HT-29 (cell line): ENCODE data around the gene SP2. TPM values are rescaled to one million over a fixed set of nuclear protein-coding genes. Genes with fewer than 3 reads are reported as not detected.
A peak's percentile ranks its signal among the peaks of the same experiment; 100 is the strongest.

Experiments used
- DNase-seq: peaks from one replicate; pipeline ENCODE4 v3.0.0-alpha.2; 2015; ENCODE audit warnings: low spot score
- total RNA-seq: library from RNA; depleted of rRNA; stranded (reverse); fragments of >200 nt; shearing (Covaris generic); gene quantifications from 2 replicates; pipeline ENCODE4 v1.2.3, GENCODE V29; 2014; rRNA removed

Gene SP2
- total RNA-seq = 6.5 and 7.9 TPM in 2 replicates

DNA sequence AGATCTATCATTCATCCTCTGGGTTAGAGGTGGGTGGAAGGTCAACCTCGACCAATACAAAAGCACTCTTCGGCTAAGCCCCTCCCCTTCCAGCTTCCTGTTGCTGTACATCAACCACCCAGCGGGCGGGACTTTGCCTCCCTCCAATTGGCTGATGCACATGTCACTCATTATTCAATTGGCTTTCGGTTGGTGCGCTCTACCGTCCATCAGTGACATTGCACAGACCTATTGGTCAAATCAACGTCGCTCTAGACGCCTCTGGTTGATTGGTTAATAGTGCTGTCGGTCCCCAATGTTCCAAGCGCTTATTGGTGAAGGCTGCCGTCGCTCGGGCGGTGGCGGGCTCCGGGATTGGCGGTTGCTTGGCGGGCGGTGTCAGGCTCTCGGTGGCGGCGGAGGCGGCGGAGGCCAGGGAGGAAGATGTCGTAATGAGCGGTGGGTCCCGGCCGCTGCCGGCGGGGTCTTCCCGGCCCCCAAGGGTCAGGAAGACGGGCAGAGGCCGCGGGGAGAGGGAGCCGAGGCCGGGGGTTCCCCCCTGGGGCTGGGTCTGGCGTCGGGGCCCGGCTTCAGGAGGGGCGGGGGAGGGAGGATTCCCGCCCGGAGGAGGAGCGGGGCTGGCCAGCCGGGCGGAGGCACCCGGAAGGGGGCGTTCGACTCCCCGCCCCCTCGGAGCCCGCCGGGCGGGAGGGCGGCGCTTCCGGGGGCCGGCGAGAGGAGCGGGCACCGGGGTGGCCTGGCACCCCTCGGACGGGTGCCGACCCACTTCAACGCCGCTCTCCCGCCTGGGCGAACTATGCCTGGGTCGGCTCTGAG is at the start of gene SP2:
SP2 (plus strand) TSS at position 381 of the 816 bp plus-strand sequence; CDS start at position 432, 51 bp downstream.
- DNase-seq = peak; percentile 100

- DNase-seq = no peak
Observed at GRCh38 chr17:47846716-47847340, 49.2 kb upstream of the SP2 start.

- no peak for DNase-seq
Observed at GRCh38 chr17:47847341-47848197, 48.5 kb upstream of the SP2 start.

- DNase-seq = no peak
Observed at GRCh38 chr17:47848198-47848513, 47.9 kb upstream of the SP2 start.

GRCh38 chr17:47850373-47850691 is 45.7 kb upstream of the SP2 start:
- DNase-seq = peak; percentile 48

DNA sequence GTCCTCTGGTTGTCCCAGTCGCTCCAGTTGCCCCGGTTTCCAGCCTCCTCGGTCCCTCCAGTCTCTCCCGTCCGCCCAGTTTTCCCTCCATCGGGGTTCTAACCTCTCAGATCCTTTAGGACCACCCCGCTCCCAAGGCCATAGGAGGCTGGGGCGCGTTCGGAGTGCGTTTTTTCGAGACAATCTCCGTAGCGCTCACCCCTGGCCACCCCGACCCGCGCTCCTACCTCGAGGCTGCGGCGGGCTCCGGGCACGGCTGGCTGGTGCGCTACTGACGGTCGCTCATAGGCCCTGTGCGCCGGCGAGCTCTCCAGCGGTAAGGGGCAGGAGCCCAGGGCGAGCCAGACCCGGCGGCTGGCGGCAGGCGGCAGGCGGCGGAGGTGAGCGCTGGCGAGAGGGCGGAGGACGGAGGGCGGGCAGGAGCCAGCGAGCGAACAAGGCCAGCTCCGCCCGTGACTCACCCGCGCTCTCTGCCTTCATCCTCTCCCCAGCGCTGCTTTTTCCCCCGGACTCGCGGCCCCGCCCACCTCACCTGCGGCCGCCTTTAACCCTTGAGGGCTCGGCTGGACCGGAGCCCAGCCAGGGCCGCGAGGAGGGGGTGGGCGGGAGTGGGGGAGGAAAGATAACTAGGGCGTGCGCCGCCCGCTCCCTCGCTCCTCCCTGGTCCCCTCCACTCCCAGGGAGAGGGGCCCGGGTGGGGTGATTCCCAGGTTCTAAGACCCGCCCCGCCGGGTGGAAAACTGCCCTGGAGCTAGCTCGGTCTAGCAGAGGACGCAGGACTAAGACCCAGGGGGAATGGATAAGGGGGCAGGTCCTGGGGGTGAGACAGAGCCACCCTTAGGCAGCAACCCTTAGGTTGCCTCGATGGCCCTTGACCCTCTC is 45.1 kb upstream of the SP2 start, which contains the start of gene SP6:
SP6 (minus strand) TSS at position 472 of the 882 bp plus-strand sequence. CDS start 2,734 bp downstream, outside the sequence.
- peak; percentile 93 for DNase-seq

DNA sequence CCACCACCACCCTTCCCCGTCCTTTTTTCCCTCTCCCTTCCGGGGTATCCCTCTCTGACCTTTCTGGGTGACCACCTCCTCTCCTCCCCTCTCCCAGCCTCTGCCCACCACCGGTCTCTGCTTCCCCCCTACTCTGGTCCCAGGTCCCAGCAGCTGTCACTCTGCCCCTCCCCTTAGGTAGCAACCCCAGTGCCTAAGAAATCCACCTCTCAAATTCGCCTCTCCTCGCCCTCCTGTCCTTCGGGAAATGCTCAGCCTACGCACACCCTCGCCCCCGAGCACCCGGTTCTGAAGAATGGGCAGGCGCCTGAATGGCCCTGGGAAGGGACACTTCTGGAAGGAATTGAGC is 44.3 kb upstream of the SP2 start:
- DNase-seq = no peak

DNA sequence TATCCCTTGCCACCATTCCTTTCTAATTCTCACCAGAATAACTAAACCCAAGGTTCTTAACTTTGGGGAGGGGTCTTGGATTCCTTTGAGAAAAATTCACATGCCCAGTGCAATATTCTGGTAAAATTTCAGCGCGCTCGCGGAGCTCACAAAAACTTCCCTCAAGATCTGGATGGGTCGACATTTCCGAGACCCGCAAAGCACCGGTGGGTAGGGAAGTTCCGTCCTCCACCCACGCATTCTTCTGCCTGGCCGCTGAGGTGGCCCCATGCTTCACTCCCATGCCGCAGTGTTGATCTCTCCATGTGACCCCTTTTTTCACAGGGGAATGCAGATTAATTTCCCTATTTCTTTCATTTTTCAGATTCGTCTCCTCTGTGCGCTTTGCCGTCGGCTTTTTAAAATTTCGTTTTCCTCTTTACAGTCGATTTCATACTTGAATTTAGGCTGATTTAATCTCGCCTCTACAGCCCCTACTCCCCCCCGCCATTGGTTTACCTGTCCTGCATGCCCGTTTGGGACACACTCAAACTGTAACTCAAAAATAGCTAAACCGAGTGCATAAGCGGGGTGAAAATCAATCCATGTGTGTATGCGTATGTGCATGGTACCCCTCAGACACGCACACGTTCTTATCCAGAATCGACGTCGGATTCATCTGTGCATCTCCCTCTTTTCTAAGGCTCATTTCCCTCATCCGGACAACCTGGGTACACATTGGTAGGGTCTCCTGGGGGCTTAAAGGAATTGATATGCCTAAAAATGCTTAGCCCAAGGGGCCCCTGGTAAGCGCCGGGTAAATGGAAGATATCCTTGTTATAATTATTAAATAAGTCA is 43.7 kb upstream of the SP2 start:
- DNase-seq = no peak

- DNase-seq = no peak
Observed at GRCh38 chr17:47853616-47854015, 42.4 kb upstream of the SP2 start.

DNA sequence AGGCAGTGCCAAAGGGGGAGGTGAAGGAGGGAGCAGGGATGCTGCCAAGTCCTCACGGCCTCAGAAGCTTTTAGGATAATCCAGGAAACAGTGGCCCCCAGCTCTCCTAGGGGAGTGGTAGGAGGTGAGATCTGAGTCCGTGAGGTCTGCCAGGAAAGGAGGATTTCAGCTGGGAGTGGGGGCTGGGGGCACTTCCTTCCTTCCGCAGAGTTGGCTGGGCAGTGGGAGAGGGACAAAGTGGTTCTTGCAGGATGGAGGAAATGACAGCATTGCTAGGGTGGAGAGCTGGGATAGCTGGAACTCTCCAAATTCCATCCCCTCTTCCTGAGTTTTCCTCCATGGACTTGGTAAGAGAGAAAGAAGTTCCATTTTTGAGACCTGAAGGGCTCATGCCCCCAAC is 40.3 kb upstream of the SP2 start:
- DNase-seq = no peak

- DNase-seq = no peak
Observed at GRCh38 chr17:47856830-47857229, 39.2 kb upstream of the SP2 start.

GRCh38 chr17:47857551-47858455 is 38.2 kb upstream of the SP2 start:
- no peak for DNase-seq

DNA sequence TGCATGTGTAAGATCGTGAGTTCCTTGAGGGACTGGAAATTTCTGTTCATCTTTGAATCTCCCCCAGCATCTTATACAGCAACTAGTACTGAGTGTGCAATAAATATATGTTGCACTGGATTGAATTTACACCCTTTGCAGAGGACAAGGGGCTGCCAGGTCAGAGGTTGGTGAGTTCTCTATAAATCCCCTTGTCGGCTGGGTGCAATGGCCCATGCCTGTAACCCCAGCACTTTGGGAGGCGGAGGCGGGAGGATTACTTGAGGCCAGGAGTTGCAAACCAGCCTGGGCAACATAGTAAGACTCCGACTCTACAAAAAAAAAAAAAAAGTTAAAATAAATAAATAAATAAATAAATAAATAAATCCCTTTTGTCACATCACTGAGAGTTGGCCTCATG is 35.6 kb upstream of the SP2 start:
- no peak for DNase-seq

DNA sequence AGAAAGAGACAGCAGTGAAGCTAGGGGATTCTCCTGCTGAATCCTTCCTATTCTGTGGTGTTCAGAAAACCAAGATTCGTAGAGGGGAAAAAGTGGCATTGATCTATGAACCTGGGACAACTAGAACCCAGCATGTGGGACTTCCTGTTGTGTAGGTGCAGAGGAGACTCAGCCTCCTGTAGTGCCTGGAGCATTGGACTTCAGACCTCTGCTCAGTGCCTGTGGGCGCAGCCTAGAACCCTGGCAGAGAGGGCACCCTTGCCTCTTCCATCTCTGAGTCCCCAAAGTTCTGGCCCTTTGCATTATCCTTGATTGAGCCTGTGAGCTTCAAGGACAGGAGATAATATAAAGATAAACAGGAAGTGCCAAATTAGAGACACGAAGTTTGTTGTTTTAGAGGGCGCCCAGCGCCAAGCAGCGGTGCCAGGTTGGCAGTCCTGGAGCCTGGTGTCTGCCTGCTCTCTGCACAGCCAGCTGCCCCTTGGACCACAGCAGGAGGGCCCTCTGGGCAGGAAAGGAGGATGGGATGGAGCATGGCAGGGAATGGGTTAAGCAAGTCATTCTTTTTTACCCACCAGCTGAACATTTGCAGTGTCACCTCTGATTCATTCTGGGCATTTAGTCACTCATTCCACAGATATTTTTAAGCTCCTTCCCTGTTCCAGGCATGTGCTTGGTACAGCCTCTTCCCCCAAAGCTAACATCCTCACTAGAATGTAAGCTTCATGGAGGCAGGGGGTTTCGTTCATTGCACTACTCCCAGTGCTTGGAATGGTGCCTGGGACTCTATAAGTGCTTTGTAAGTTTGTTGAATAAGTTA is 33.2 kb upstream of the SP2 start:
- DNase-seq = no peak

DNA sequence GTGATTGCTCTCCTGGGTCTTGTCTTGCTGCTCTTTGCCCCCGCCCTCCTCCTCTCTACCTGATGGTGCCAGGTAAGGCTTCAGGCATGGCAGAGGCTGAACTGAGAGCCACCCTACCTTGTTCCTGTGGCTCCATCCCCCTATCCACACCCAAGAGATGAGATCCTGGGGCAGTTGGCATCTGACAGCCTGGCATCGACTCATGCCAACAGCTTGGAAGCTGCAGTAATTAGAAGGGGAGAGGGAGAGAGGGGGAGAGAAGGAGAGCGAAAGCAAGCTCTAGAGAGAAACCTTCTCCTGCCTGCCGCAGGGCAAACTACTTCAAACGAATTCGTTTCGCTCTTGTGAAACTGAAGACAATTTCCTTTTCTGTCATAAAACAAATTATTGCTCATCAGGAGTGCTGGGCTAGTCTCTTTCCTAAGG is 31.2 kb upstream of the SP2 start:
- no peak for DNase-seq

GRCh38 chr17:47866941-47867340 is 29.1 kb upstream of the SP2 start:
- DNase-seq = no peak

- DNase-seq = no peak
Observed at GRCh38 chr17:47867813-47868533, 28.1 kb upstream of the SP2 start.

DNA sequence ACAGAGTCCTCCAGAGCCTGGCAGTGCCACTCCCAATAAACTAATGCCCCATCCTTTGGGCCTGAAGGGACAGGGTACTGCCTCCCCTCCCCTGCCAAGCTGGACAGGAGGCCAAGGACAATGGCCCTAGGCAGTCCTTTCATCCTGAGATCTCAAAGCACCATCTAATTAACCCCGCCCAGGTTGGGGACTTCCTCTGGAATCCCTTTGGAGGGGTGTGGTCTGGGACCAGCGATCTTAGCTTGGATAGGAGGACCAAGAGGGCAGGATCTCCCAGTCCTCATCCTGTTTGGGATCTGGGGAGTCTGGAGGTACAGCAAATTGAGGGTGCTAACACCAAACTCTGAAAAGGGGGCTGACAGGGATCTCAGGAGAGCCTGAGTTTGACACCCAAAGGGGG is 26.9 kb upstream of the SP2 start:
- DNase-seq = no peak
